ENCODE results near the gene RSF1. TPM values are rescaled to one million over a fixed set of nuclear protein-coding genes. Genes with fewer than 3 reads are reported as not detected.

The RSF1 gene
- total RNA-seq, 2 experiments from 2014 or later, result 49.9 to 59.2 TPM

GRCh38 chr11:77723024-77723423 is 97.5 kb downstream of the RSF1 start:
- H3K36me3 Mint-ChIP-seq (ENCODE audit: low read depth), result peaks cover 32% of the 10 kb centered on the region
- no peaks in the 10 kb centered on the region for H3K27me3 Mint-ChIP-seq
- no peaks in the 10 kb centered on the region for H3K9me3 Mint-ChIP-seq (ENCODE audit: low read depth)
- ChIA-PET POLR2A (no interaction called here), CTCF (no interaction called here)
- peaks cover 4% of the 10 kb centered on the region for H3K4me1 Mint-ChIP-seq
- ATAC-seq (no peak), DNase-seq (no peak)
- H3K27ac Mint-ChIP-seq, result no peak overlapping the region
- intact Hi-C loops (cut with DNase I, micrococcal nuclease), result no loop called here
- no peak overlapping the region for H3K4me3 Mint-ChIP-seq

- Mint-ChIP-seq H3K27ac (no peak overlapping the region), H3K4me1 (peaks cover 22% of the 10 kb centered on the region), H3K9me3 (ENCODE audit: low read depth) (no peaks in the 10 kb centered on the region), H3K36me3 (ENCODE audit: low read depth) (peaks cover 15% of the 10 kb centered on the region), H3K27me3 (no peaks in the 10 kb centered on the region), H3K4me3 (no peak overlapping the region)
- intact Hi-C loops (cut with DNase I, micrococcal nuclease), result no loop called here
- ATAC-seq, result no peak
- ChIA-PET CTCF (no interaction called here), POLR2A (no interaction called here)
- no peak for DNase-seq
These were observed 110.2 kb downstream of the RSF1 start for GRCh38 chr11:77710358-77710757.

- CTCF ChIA-PET, result interaction anchor here (0.6 to 2.0 kb wide), 3 partner anchors 12 to 1328 kb away, joined by 3 to 7 read pairs (median 4); no protein-coding TSS in a partner anchor
- peak overlapping the region; percentile 66 for H3K27ac Mint-ChIP-seq
- ATAC-seq, result peak; percentile 24
- H3K27me3 Mint-ChIP-seq, result no peaks in the 10 kb centered on the region
- H3K4me1 Mint-ChIP-seq, result peaks cover 25% of the 10 kb centered on the region
- H3K4me3 Mint-ChIP-seq, result no peak overlapping the region
- POLR2A ChIA-PET, result interaction anchor here (0.6 to 1.1 kb wide), 3 partner anchors 11 to 1754 kb away, joined by 3 to 4 read pairs (median 3); partner anchors contain the start of gene INTS4
- intact Hi-C loops (cut with DNase I, micrococcal nuclease), result no loop called here
- peaks cover 15% of the 10 kb centered on the region for H3K36me3 Mint-ChIP-seq (ENCODE audit: low read depth)
- H3K9me3 Mint-ChIP-seq (ENCODE audit: low read depth), result no peaks in the 10 kb centered on the region
- DNase-seq, result no peak
These were observed 114.5 kb downstream of the RSF1 start for GRCh38 chr11:77705876-77706579.

- H3K4me3 Mint-ChIP-seq, result no peak overlapping the region
- ATAC-seq (peak; percentile 89), DNase-seq (peak; percentile 52)
- CTCF ChIA-PET, result interaction anchor here (1.5 to 2.0 kb wide), 2 partner anchors 13 to 340 kb away, joined by 4 to 7 read pairs; no protein-coding TSS in a partner anchor
- H3K9me3 Mint-ChIP-seq (ENCODE audit: low read depth), result no peaks in the 10 kb centered on the region
- peak overlapping the region; percentile 66 for H3K27ac Mint-ChIP-seq
- peaks cover 24% of the 10 kb centered on the region for H3K4me1 Mint-ChIP-seq
- no peaks in the 10 kb centered on the region for H3K27me3 Mint-ChIP-seq
- intact Hi-C loops (cut with DNase I, micrococcal nuclease), result no loop called here
- POLR2A ChIA-PET, result interaction anchor here (0.9 kb wide), 1 partner anchor 289 kb away, joined by 3 read pairs; the partner anchor contains the start of gene INTS4
- H3K36me3 Mint-ChIP-seq (ENCODE audit: low read depth), result peaks cover 15% of the 10 kb centered on the region
These were observed 115.2 kb downstream of the RSF1 start for GRCh38 chr11:77705195-77705875.

- Mint-ChIP-seq H3K4me3 (no peak overlapping the region), H3K4me1 (peaks cover 19% of the 10 kb centered on the region), H3K27me3 (no peaks in the 10 kb centered on the region), H3K27ac (peak overlapping the region; percentile 51), H3K9me3 (ENCODE audit: low read depth) (no peaks in the 10 kb centered on the region), H3K36me3 (ENCODE audit: low read depth) (peaks cover 15% of the 10 kb centered on the region)
- DNase-seq, result no peak
- ChIA-PET CTCF (interaction anchor here (0.7 to 1.2 kb wide), 3 partner anchors 10 to 596 kb away, joined by 3 read pairs; no protein-coding TSS in a partner anchor), POLR2A (no interaction called here)
- no peak for ATAC-seq
- intact Hi-C loops (cut with DNase I, micrococcal nuclease), result no loop called here
These were observed 116.5 kb downstream of the RSF1 start for GRCh38 chr11:77704029-77704428.

GRCh38 chr11:77699425-77699824 is 121.1 kb downstream of the RSF1 start:
- Mint-ChIP-seq H3K4me1 (peaks cover 4% of the 10 kb centered on the region), H3K9me3 (ENCODE audit: low read depth) (no peaks in the 10 kb centered on the region), H3K27ac (no peak overlapping the region), H3K36me3 (ENCODE audit: low read depth) (peaks cover 28% of the 10 kb centered on the region), H3K27me3 (no peaks in the 10 kb centered on the region), H3K4me3 (no peak overlapping the region)
- ATAC-seq (no peak), DNase-seq (no peak)
- CTCF ChIA-PET, result no interaction called here
- POLR2A ChIA-PET, result no interaction called here
- intact Hi-C loops (cut with DNase I, micrococcal nuclease), result no loop called here

GRCh38 chr11:77698896-77699295 is 121.6 kb downstream of the RSF1 start:
- CTCF ChIA-PET, result no interaction called here
- POLR2A ChIA-PET, result no interaction called here
- no peaks in the 10 kb centered on the region for H3K27me3 Mint-ChIP-seq
- no peak overlapping the region for H3K4me3 Mint-ChIP-seq
- H3K9me3 Mint-ChIP-seq (ENCODE audit: low read depth), result no peaks in the 10 kb centered on the region
- H3K36me3 Mint-ChIP-seq (ENCODE audit: low read depth), result peaks cover 25% of the 10 kb centered on the region
- ATAC-seq, result no peak
- H3K4me1 Mint-ChIP-seq, result peaks cover 4% of the 10 kb centered on the region
- H3K27ac Mint-ChIP-seq, result no peak overlapping the region
- intact Hi-C loops (cut with DNase I, micrococcal nuclease), result no loop called here
- no peak for DNase-seq

GRCh38 chr11:77697865-77698264 is 122.7 kb downstream of the RSF1 start:
- Mint-ChIP-seq H3K27ac (no peak overlapping the region), H3K9me3 (ENCODE audit: low read depth) (no peaks in the 10 kb centered on the region), H3K4me3 (no peak overlapping the region), H3K27me3 (no peaks in the 10 kb centered on the region), H3K4me1 (peaks cover 4% of the 10 kb centered on the region), H3K36me3 (ENCODE audit: low read depth) (peaks cover 31% of the 10 kb centered on the region)
- ChIA-PET CTCF (interaction anchor here (0.5 kb wide), 1 partner anchor 51 kb away, joined by 3 read pairs; no protein-coding TSS in a partner anchor), POLR2A (no interaction called here)
- intact Hi-C loops (cut with DNase I, micrococcal nuclease), result no loop called here
- no peak for DNase-seq
- ATAC-seq, result no peak

GRCh38 chr11:77695417-77695816 is 125.1 kb downstream of the RSF1 start:
- POLR2A ChIA-PET, result no interaction called here

GRCh38 chr11:77690649-77691048 is 129.9 kb downstream of the RSF1 start:
- POLR2A ChIA-PET, result no interaction called here
- H3K4me1 Mint-ChIP-seq, result no peaks in the 10 kb centered on the region
- H3K4me3 Mint-ChIP-seq, result no peak overlapping the region
- intact Hi-C loops (cut with DNase I, micrococcal nuclease), result no loop called here
- no peaks in the 10 kb centered on the region for H3K27me3 Mint-ChIP-seq
- peaks cover 19% of the 10 kb centered on the region for H3K36me3 Mint-ChIP-seq (ENCODE audit: low read depth)
- DNase-seq, result no peak
- no peaks in the 10 kb centered on the region for H3K9me3 Mint-ChIP-seq (ENCODE audit: low read depth)
- H3K27ac Mint-ChIP-seq, result no peak overlapping the region
- CTCF ChIA-PET, result no interaction called here
- ATAC-seq, result no peak

More at GRCh38 chr11:77695417-77695816, 125.1 kb downstream of the RSF1 start:
- Mint-ChIP-seq H3K4me3 (no peak overlapping the region), H3K4me1 (no peaks in the 10 kb centered on the region), H3K27me3 (no peaks in the 10 kb centered on the region), H3K36me3 (ENCODE audit: low read depth) (peaks cover 31% of the 10 kb centered on the region), H3K9me3 (ENCODE audit: low read depth) (no peaks in the 10 kb centered on the region), H3K27ac (no peak overlapping the region)
- CTCF ChIA-PET, result interaction anchor here (0.5 kb wide), 1 partner anchor 341 kb away, joined by 3 read pairs; no protein-coding TSS in a partner anchor
- no peak for ATAC-seq
- intact Hi-C loops (cut with DNase I, micrococcal nuclease), result no loop called here
- no peak for DNase-seq

GRCh38 chr11:77687088-77687487 is 133.4 kb downstream of the RSF1 start:
- H3K27me3 Mint-ChIP-seq, result no peaks in the 10 kb centered on the region
- intact Hi-C loops (cut with DNase I, micrococcal nuclease), result no loop called here
- ATAC-seq (no peak), DNase-seq (no peak)
- CTCF ChIA-PET, result no interaction called here
- no peaks in the 10 kb centered on the region for H3K9me3 Mint-ChIP-seq (ENCODE audit: low read depth)
- H3K36me3 Mint-ChIP-seq (ENCODE audit: low read depth), result peaks cover 17% of the 10 kb centered on the region
- H3K27ac Mint-ChIP-seq, result no peak overlapping the region
- no peaks in the 10 kb centered on the region for H3K4me1 Mint-ChIP-seq
- H3K4me3 Mint-ChIP-seq, result no peak overlapping the region
- POLR2A ChIA-PET, result no interaction called here

- CTCF ChIA-PET, result no interaction called here
- Mint-ChIP-seq H3K36me3 (ENCODE audit: low read depth) (peaks cover 44% of the 10 kb centered on the region), H3K27ac (peak overlapping the region; percentile 58), H3K9me3 (ENCODE audit: low read depth) (no peaks in the 10 kb centered on the region), H3K4me3 (no peak overlapping the region), H3K27me3 (no peaks in the 10 kb centered on the region), H3K4me1 (no peaks in the 10 kb centered on the region)
- ATAC-seq (no peak), DNase-seq (no peak)
- intact Hi-C loops (cut with DNase I, micrococcal nuclease), result no loop called here
- POLR2A ChIA-PET, result no interaction called here
These were observed 143.4 kb downstream of the RSF1 start for GRCh38 chr11:77677138-77677537.
